HG03354 (cell line): ENCODE data around the gene SPOCK1.

Source experiments
- ATAC-seq: cut with Tn5 transposase; IDR thresholded peaks from one replicate; pipeline ENCODE4 v1.9.1; 2021; ENCODE audit warnings: mild to moderate bottlenecking; ENCODE audit not compliant: unreplicated experiment, poor library complexity, severe bottlenecking

Gene SPOCK1

GRCh38 chr5:137497396-137498290, 1.5 kb downstream of the SPOCK1 start:
- no peak for ATAC-seq

GRCh38 chr5:137496919-137497318, 2.2 kb downstream of the SPOCK1 start:
- ATAC-seq: no peak

GRCh38 chr5:137492331-137492730, 6.8 kb downstream of the SPOCK1 start:
- ATAC-seq: no peak

GRCh38 chr5:137491121-137491520, 8.0 kb downstream of the SPOCK1 start:
- ATAC-seq: no peak

- ATAC-seq: no peak
These were observed 8.5 kb downstream of the SPOCK1 start for GRCh38 chr5:137490591-137490990.

- ATAC-seq: no peak
These were observed 10.2 kb downstream of the SPOCK1 start for GRCh38 chr5:137488974-137489373.

GRCh38 chr5:137488516-137488915, 10.6 kb downstream of the SPOCK1 start:
- ATAC-seq: no peak

- ATAC-seq: no peak
These were observed 11.5 kb downstream of the SPOCK1 start for GRCh38 chr5:137487600-137487999.

- ATAC-seq: no peak
These were observed 12.4 kb downstream of the SPOCK1 start for GRCh38 chr5:137486707-137487106.

- no peak for ATAC-seq
These were observed 17.5 kb downstream of the SPOCK1 start for GRCh38 chr5:137481596-137481995.

GRCh38 chr5:137478043-137478442, 21.1 kb downstream of the SPOCK1 start:
- no peak for ATAC-seq

GRCh38 chr5:137470921-137471220, 28.3 kb downstream of the SPOCK1 start:
- ATAC-seq: no peak

GRCh38 chr5:137470111-137470920, 28.8 kb downstream of the SPOCK1 start:
- no peak for ATAC-seq

- ATAC-seq: no peak
These were observed 32.2 kb downstream of the SPOCK1 start for GRCh38 chr5:137466889-137467288.

GRCh38 chr5:137465930-137466329, 33.2 kb downstream of the SPOCK1 start:
- ATAC-seq: no peak

GRCh38 chr5:137462816-137463520, 36.2 kb downstream of the SPOCK1 start:
- ATAC-seq: no peak

- no peak for ATAC-seq
These were observed 36.9 kb downstream of the SPOCK1 start for GRCh38 chr5:137462265-137462590.

GRCh38 chr5:137461391-137462264, 37.5 kb downstream of the SPOCK1 start:
- no peak for ATAC-seq

GRCh38 chr5:137454671-137455070, 44.5 kb downstream of the SPOCK1 start:
- no peak for ATAC-seq
